HUES64 (cell line): ENCODE data around the gene MAP7D2.
A peak's percentile ranks its signal among the peaks of the same experiment; 100 is the strongest.

ENCODE experiments used
- H3K27ac ChIP-seq: 2 replicates; pipeline ENCODE4 v1.7.0; 2013; ENCODE audit warnings: low read depth, low read length, inconsistent platforms
- H3K27me3 ChIP-seq: 2 replicates; pipeline ENCODE4 v1.6.1; 2013; ENCODE audit warnings: mild to moderate bottlenecking, low read length; ENCODE audit not compliant: insufficient read depth
- H3K36me3 ChIP-seq: 2 replicates; pipeline ENCODE4 v1.6.1; 2013; ENCODE audit warnings: mild to moderate bottlenecking, low read length; ENCODE audit not compliant: insufficient read depth
- H3K4me1 ChIP-seq: 2 replicates; pipeline ENCODE4 v1.6.1; 2013; ENCODE audit warnings: mild to moderate bottlenecking, low read length, moderate library complexity; ENCODE audit not compliant: insufficient read depth
- H3K4me3 ChIP-seq: 2 replicates; pipeline ENCODE4 v1.5.1; 2013; ENCODE audit warnings: mild to moderate bottlenecking, low read length, moderate library complexity
- H3K9ac ChIP-seq: 2 replicates; pipeline ENCODE4 v1.6.1; 2013; ENCODE audit warnings: mild to moderate bottlenecking, low read depth, low read length
- H3K9me3 ChIP-seq: 2 replicates; pipeline ENCODE4 v1.6.1; 2013; ENCODE audit warnings: low read depth, low read length; ENCODE audit not compliant: insufficient read depth
- WGBS: fragments of 150-250, 120-280 bp; methylation state at CpG from one replicate; pipeline ENCODE4 v1.1.7; 2013; ENCODE audit warnings: missing lambda C conversion rate; 5-methylcytosine and 5-hydroxymethylcytosine counted together

The MAP7D2 gene

DNA sequence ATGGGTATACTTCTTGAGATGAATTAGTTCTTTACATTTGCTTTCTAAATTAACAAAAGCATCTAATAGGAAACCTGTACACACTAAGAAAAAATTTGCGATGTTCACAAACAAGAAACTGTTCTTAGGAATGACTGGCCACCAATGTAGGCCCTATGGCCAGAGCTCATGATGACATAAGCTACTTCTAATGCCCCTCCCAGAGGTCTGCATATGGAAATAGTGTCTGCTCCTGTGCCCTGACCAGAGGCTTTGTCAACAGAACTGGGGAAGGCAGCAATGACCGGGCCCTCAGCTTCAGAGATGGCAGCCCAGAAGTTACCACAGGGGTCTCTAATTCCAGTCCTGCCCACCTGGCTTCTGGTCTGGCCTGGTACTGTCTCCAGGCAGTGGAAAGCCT, 110.8 kb downstream of the MAP7D2 start:
- WGBS: 94% methylated on average over 2 of the region's 2 CpGs
- H3K4me3 ChIP-seq: no peak overlapping the region
- H3K9ac ChIP-seq: no peak overlapping the region
- H3K27ac ChIP-seq: no peak overlapping the region
- no peaks in the 10 kb centered on the region for H3K9me3 ChIP-seq
- H3K36me3 ChIP-seq: no peaks in the 10 kb centered on the region
- no peaks in the 10 kb centered on the region for H3K27me3 ChIP-seq
- no peaks in the 10 kb centered on the region; the same call in 1 of the 2 replicates for H3K4me1 ChIP-seq

GRCh38 chrX:20001588-20001987, 115.1 kb downstream of the MAP7D2 start:
- Histone ChIP-seq H3K9me3 (no peaks in the 10 kb centered on the region), H3K9ac (no peak overlapping the region), H3K27ac (no peak overlapping the region), H3K4me3 (no peak overlapping the region), H3K27me3 (no peaks in the 10 kb centered on the region), H3K4me1 (no peaks in the 10 kb centered on the region; the same call in 1 of the 2 replicates), H3K36me3 (no peaks in the 10 kb centered on the region)
- WGBS: 45% methylated on average over 4 of the region's 4 CpGs

- Histone ChIP-seq H3K4me3 (peak overlapping the region; percentile 29; the same call in 1 of the 2 replicates), H3K4me1 (no peaks in the 10 kb centered on the region), H3K9ac (no peak overlapping the region), H3K27me3 (no peaks in the 10 kb centered on the region), H3K36me3 (no peaks in the 10 kb centered on the region), H3K9me3 (no peaks in the 10 kb centered on the region), H3K27ac (no peak overlapping the region)
- 71% methylated on average over 6 of the region's 6 CpGs for WGBS
These were observed 125.4 kb downstream of the MAP7D2 start for GRCh38 chrX:19991350-19991718.

- Histone ChIP-seq H3K27me3 (no peaks in the 10 kb centered on the region), H3K9ac (peak within 1 kb of the TSS; percentile 47), H3K9me3 (no peaks in the 10 kb centered on the region), H3K27ac (no peak within 1 kb of the TSS), H3K36me3 (no peaks in the 10 kb centered on the region), H3K4me1 (no peaks in the 10 kb centered on the region), H3K4me3 (peak within 1 kb of the TSS; percentile 78)
- under 1% methylated on average over 65 of the region's 103 CpGs for WGBS
These were observed 126.0 kb downstream of the MAP7D2 start, which contains the start of gene BCLAF3 for GRCh38 chrX:19990556-19991349. BCLAF3 (minus strand) TSS chrX:19991061; CDS start chrX:19970264, 20,797 bp downstream.

- 1% methylated on average over 23 of the region's 25 CpGs for WGBS
These were observed 126.6 kb downstream of the MAP7D2 start for GRCh38 chrX:19990151-19990555.

GRCh38 chrX:19987856-19988255, 128.9 kb downstream of the MAP7D2 start:
- H3K36me3 ChIP-seq: no peaks in the 10 kb centered on the region
- no peaks in the 10 kb centered on the region for H3K4me1 ChIP-seq
- H3K27ac ChIP-seq: no peak overlapping the region
- 88% methylated on average over 5 of the region's 5 CpGs for WGBS
- H3K27me3 ChIP-seq: no peaks in the 10 kb centered on the region
- H3K9me3 ChIP-seq: no peaks in the 10 kb centered on the region
- no peak overlapping the region for H3K9ac ChIP-seq
- H3K4me3 ChIP-seq: no peak overlapping the region

More at GRCh38 chrX:19990151-19990555, 126.6 kb downstream of the MAP7D2 start:
- Histone ChIP-seq H3K36me3 (no peaks in the 10 kb centered on the region), H3K27me3 (no peaks in the 10 kb centered on the region), H3K4me1 (no peaks in the 10 kb centered on the region), H3K27ac (no peak overlapping the region), H3K4me3 (peak overlapping the region; percentile 78), H3K9me3 (no peaks in the 10 kb centered on the region), H3K9ac (peak overlapping the region; percentile 47)

GRCh38 chrX:19986531-19986930, 130.2 kb downstream of the MAP7D2 start:
- Histone ChIP-seq H3K9ac (no peak overlapping the region), H3K27me3 (no peaks in the 10 kb centered on the region), H3K27ac (no peak overlapping the region), H3K9me3 (no peaks in the 10 kb centered on the region), H3K4me3 (no peak overlapping the region), H3K36me3 (no peaks in the 10 kb centered on the region), H3K4me1 (0 out of 2 replicates have a peak, but pooled peaks cover 3% of the 10 kb centered on the region)
- 94% methylated on average over 2 of the region's 3 CpGs for WGBS

DNA sequence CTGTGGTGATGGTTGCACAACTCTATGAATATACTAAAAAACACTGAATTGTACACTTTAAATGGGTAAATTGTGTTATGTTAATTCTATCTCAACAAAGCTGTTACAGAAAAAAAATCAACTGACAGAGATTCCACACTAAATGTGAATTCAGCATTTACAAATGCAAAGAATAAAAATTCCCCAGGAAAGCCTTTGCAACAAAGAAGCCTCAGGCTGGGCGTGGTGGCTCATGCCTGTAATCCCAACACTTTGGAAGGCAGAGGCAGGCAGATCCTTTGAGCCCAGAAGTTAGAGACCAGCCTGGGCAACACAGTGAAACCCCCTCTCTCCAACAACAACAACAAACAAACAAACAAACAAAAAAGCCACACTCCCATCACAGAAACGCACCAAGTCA, 134.8 kb downstream of the MAP7D2 start:
- no peak overlapping the region for H3K4me3 ChIP-seq
- H3K9me3 ChIP-seq: no peaks in the 10 kb centered on the region
- no peaks in the 10 kb centered on the region for H3K27me3 ChIP-seq
- H3K27ac ChIP-seq: no peak overlapping the region
- 0 out of 2 replicates have a peak, but pooled peaks cover 3% of the 10 kb centered on the region for H3K4me1 ChIP-seq
- WGBS: 54% methylated on average over 1 of the region's 2 CpGs
- no peak overlapping the region for H3K9ac ChIP-seq
- 0 out of 2 replicates have a peak, but pooled peaks cover 4% of the 10 kb centered on the region for H3K36me3 ChIP-seq

DNA sequence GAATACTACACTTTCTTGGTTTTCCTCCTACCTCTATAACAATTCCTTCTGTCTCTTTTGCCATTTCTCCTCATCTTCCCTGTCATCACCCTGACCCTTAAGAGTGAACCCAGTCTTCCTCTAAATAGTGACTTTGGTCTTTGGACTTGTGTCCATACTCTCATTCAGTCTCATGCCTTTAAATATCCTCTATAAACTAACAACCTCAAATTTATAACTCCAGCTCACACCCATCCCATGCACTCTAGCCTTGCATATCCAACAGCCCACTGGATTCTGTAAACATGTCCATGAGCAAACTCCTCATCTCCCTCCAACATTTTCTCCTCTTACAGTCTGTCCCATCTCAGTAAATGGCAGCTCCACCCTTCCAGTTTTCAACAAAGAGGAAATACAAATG, 140.9 kb downstream of the MAP7D2 start:
- no peaks in the 10 kb centered on the region for H3K9me3 ChIP-seq
- H3K4me1 ChIP-seq: no peaks in the 10 kb centered on the region
- H3K9ac ChIP-seq: no peak overlapping the region
- no peak overlapping the region for H3K4me3 ChIP-seq
- H3K27ac ChIP-seq: no peak overlapping the region
- H3K27me3 ChIP-seq: no peaks in the 10 kb centered on the region
- 0 out of 2 replicates have a peak, but pooled peaks cover 4% of the 10 kb centered on the region for H3K36me3 ChIP-seq

DNA sequence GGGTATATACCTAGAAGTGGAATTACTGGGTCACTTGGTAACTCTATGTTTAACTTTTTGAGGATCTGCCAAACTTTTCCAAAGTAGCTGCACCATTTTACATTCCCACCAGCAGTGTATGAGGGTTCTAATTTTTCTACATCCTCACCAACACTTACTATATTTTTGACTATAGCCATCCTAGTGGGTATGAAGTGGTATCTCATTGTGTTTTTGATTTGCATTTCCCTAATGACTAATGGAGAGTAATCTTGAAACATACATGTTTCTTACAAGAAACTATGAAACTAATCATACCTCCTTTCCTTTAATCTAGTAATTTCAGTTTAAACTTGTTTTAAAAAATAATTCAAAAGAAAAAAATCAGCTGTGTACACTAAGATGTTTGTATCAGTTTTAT, 143.7 kb downstream of the MAP7D2 start:
- Histone ChIP-seq H3K27ac (no peak overlapping the region), H3K36me3 (0 out of 2 replicates have a peak, but pooled peaks cover 4% of the 10 kb centered on the region), H3K9me3 (no peaks in the 10 kb centered on the region), H3K9ac (no peak overlapping the region), H3K4me3 (no peak overlapping the region), H3K4me1 (no peaks in the 10 kb centered on the region), H3K27me3 (no peaks in the 10 kb centered on the region)

- H3K9ac ChIP-seq: no peak overlapping the region
- WGBS: 93% methylated on average over 6 of the region's 6 CpGs
- H3K36me3 ChIP-seq: peaks cover 24% of the 10 kb centered on the region
- H3K4me3 ChIP-seq: no peak overlapping the region
- no peaks in the 10 kb centered on the region for H3K9me3 ChIP-seq
- H3K27me3 ChIP-seq: no peaks in the 10 kb centered on the region
- no peak overlapping the region for H3K27ac ChIP-seq
- no peaks in the 10 kb centered on the region for H3K4me1 ChIP-seq
These were observed 148.4 kb downstream of the MAP7D2 start for GRCh38 chrX:19968276-19968675.
